Endothelial cell of umbilical vein (primary cell): Measurements from ENCODE around the gene SHOC2. TPM values are rescaled to one million over a fixed set of nuclear protein-coding genes. Genes with fewer than 3 reads are reported as not detected.

Experiments used
- BruUV-seq: library from RNA; stranded (reverse); fragments of 400-500 nt; replicated peaks from 2 replicates; lab custom pipeline; 2021; lab: Mats Ljungman, UMichigan
- CTCF ChIA-PET: fragments of 300-600, 350-600 bp; sonication (Branson Sonifier 250); formaldehyde crosslinking; loops from one replicate; lab custom pipeline; 2021; ENCODE audit warnings: antibody characterized with exemption, inconsistent platforms; lab: Charles Lee
- POLR2A ChIA-PET: fragments of 300-600, 350-600 bp; sonication (Branson Sonifier 250); formaldehyde crosslinking; loops from one replicate; lab custom pipeline; 2021; ENCODE audit warnings: antibody characterized with exemption, inconsistent platforms; lab: Charles Lee
- DNase-seq: peaks from one replicate; pipeline ENCODE4 v3.0.0-alpha.2; 2011; ENCODE audit warnings: low read depth, low spot score
- FAIRE-seq: peaks from 2 replicates; lab custom pipeline; 2011; peaks lifted over from hg19 to GRCh38; lab: Jason Lieb, UNC
- H2AFZ ChIP-seq: 2 replicates; pipeline ENCODE4 v1.6.0; 2012; ENCODE audit warnings: low read depth, low read length, control low read depth, inconsistent platforms
- H3K27ac ChIP-seq: 2 replicates; pipeline ENCODE4 v1.5.1; 2011; ENCODE audit warnings: low read depth, mild to moderate bottlenecking, control low read depth, low read length, moderate library complexity; ENCODE audit not compliant: insufficient read depth
- H3K27me3 ChIP-seq, 2 experiments: 2 replicates each; pipeline versions ENCODE4 v1.6.0 to v1.6.1; 2011; ENCODE audit warnings: low read length in 2 of 2, mixed read lengths in 1 of 2; ENCODE audit not compliant: control insufficient read depth in 2 of 2, insufficient read depth in 2 of 2
- H3K36me3 ChIP-seq, 2 experiments: 2 replicates in 1 of 2; 3 replicates in 1 of 2; pipeline ENCODE4 v1.5.1; 2011; ENCODE audit warnings: low read length in 2 of 2, mild to moderate bottlenecking in 1 of 2, moderate library complexity in 1 of 2; ENCODE audit not compliant: control insufficient read depth in 2 of 2, insufficient read depth in 2 of 2; ENCODE audit errors: extremely low read depth in 1 of 2
- H3K4me1 ChIP-seq: 3 replicates; pipeline ENCODE4 v1.5.1; 2011; ENCODE audit warnings: mild to moderate bottlenecking, low read length; ENCODE audit not compliant: control insufficient read depth, insufficient read depth; ENCODE audit errors: extremely low read depth
- H3K4me2 ChIP-seq: 2 replicates; pipeline ENCODE4 v1.6.1; 2011; ENCODE audit warnings: low read length, control low read depth, mixed read lengths; ENCODE audit not compliant: insufficient read depth
- H3K4me3 ChIP-seq, 3 experiments: fragments of 200-600 bp in 1 of 3; sonication (generic), shearing (Covaris generic) in 1 of 3; replicated peaks in 1 of 3; 2 replicates each; pipeline ENCODE4 v1.5.1; 2011 to 2016; ENCODE audit warnings: control low read depth in 3 of 3, low read length in 3 of 3, mild to moderate bottlenecking in 2 of 3, inconsistent platforms in 1 of 3, low read depth in 1 of 3, moderate library complexity in 1 of 3; ENCODE audit not compliant: insufficient read depth in 1 of 3
- H3K79me2 ChIP-seq: 2 replicates; pipeline ENCODE4 v1.6.0; 2012; ENCODE audit warnings: low read length, inconsistent platforms; ENCODE audit not compliant: control insufficient read depth, insufficient read depth
- H3K9ac ChIP-seq: replicated peaks from 2 replicates; pipeline ENCODE3; 2011; ENCODE audit warnings: low read length, control low read depth; ENCODE audit not compliant: insufficient read depth; ENCODE audit errors: extremely low read depth
- H3K9me1 ChIP-seq: replicated peaks from 3 replicates; pipeline ENCODE4 v1.6.0; 2011; ENCODE audit warnings: mild to moderate bottlenecking, low read length; ENCODE audit not compliant: control insufficient read depth, insufficient read depth; ENCODE audit errors: extremely low read depth
- H3K9me3 ChIP-seq: replicated peaks from 2 replicates; pipeline ENCODE4 v1.5.1; 2012; ENCODE audit warnings: low read length, inconsistent platforms; ENCODE audit not compliant: control insufficient read depth, insufficient read depth
- H4K20me1 ChIP-seq: replicated peaks from 2 replicates; pipeline ENCODE3; 2011; ENCODE audit warnings: mild to moderate bottlenecking, low read length; ENCODE audit not compliant: control insufficient read depth, insufficient read depth; ENCODE audit errors: extremely low read depth
- CTCF ChIP-seq, 2 donors: IDR thresholded peaks; 1 replicate in 1 of 2; 2 replicates in 1 of 2; pipeline ENCODE4 v1.5.1; 2011; ENCODE audit warnings: low read length in 2 of 2, mild to moderate bottlenecking in 2 of 2, moderate library complexity in 2 of 2, control low read depth in 1 of 2, inconsistent platforms in 1 of 2, low read depth in 1 of 2; ENCODE audit not compliant: insufficient read depth in 1 of 2; ENCODE audit errors: extremely low read depth in 1 of 2
- EZH2 ChIP-seq: IDR thresholded peaks from 2 replicates; pipeline ENCODE4 v1.6.1; 2012; ENCODE audit warnings: borderline replicate concordance, low read depth, mild to moderate bottlenecking, moderate library complexity, low read length, inconsistent platforms; ENCODE audit not compliant: severe bottlenecking
- JUN ChIP-seq: IDR thresholded peaks from 2 replicates; pipeline ENCODE4 v1.6.1; 2011; ENCODE audit warnings: borderline replicate concordance, low read depth; ENCODE audit not compliant: insufficient read length, insufficient read depth
- MAX ChIP-seq: IDR thresholded peaks from 2 replicates; pipeline ENCODE4 v1.6.1; 2011; ENCODE audit not compliant: insufficient read depth, insufficient read length
- MYC ChIP-seq: IDR thresholded peaks from one replicate; pipeline ENCODE4 v1.6.1; 2011; ENCODE audit warnings: mild to moderate bottlenecking, low read depth, low read length
- POLR2A ChIP-seq: IDR thresholded peaks from 2 replicates; pipeline ENCODE4 v1.6.1; 2012; ENCODE audit warnings: low read depth, mild to moderate bottlenecking, control low read depth, low read length
- dilution Hi-C: fragments of 300-500 bp; cut with MboI; formaldehyde crosslinking; loops from one replicate; pipeline ENCODE4 v1.15.0; 2019; ENCODE audit warnings: low sequenced_read_pairs; ENCODE audit not compliant: extremely low pct_ligation_motif_present
- intact Hi-C: fragments of 100-400 bp; cut with micrococcal nuclease; formaldehyde crosslinking; loops from one replicate; pipeline ENCODE4 v1.10.0; 2022
- polyA plus RNA-seq, 4 experiments: library from polyadenylated mRNA; depleted of rRNA in 3 of 4; stranded (reverse) in 3 of 4; unstranded in 1 of 4; fragments of >200 nt; gene quantifications; 2 replicates each; pipeline versions ENCODE4 v1.2.1 to v1.2.3, GENCODE V29; 2011 to 2012; ENCODE audit warnings: missing spikeins in 1 of 4
- total RNA-seq: library from RNA; stranded (reverse); gene quantifications from 2 replicates; pipeline ENCODE4 v1.2.3, GENCODE V29; 2021

The SHOC2 gene
- total and polyA plus RNA-seq, 2 donors (not counting 3 experiments of a cell fraction or from before 2014, with no cell fraction given) = 13.0 to 37.1 TPM

GRCh38 chr10:110870823-110871297, 48.5 kb upstream of the SHOC2 start:
- peak overlapping the region; percentile 99 for H3K4me2 ChIP-seq
- TF ChIP-seq MYC (no peak), CTCF (IDR thresholded peaks at IDR 0.05; ENCODE audit: extremely low read depth in 1 of 2, insufficient read depth in 1 of 2, low read depth in 1 of 2, low read length in 2 of 2) (no peak), POLR2A (no peak), MAX (no peak), EZH2 (no peak), JUN (no peak)
- POLR2A ChIA-PET = interaction anchor here (1.0 kb wide), 1 partner anchor 48 kb away, joined by 7 read pairs; the partner anchor contains the start of genes BBIP1 and SHOC2
- intact Hi-C loops (loop anchor here (1.0 to 5.0 kb wide), 4 partner anchors 48 to 564 kb away; partner anchors contain the start of genes BBIP1 and SHOC2), dilution Hi-C loops (no loop called here)
- peaks cover 21% of the 10 kb centered on the region for H3K4me1 ChIP-seq
- CTCF ChIA-PET = interaction anchor here (1.0 to 1.3 kb wide), 5 partner anchors 14 to 125 kb away, joined by 3 to 4 read pairs (median 3); no protein-coding TSS in a partner anchor
- no TSS peak for BruUV-seq
- H3K27ac ChIP-seq = peak overlapping the region; percentile 14
- no peaks in the 10 kb centered on the region for H3K9me3 ChIP-seq
- DNase-seq = peak; percentile 1
- peaks cover 8 to 10% of the 10 kb centered on the region in 2 experiments for H3K27me3 ChIP-seq
- H2AFZ ChIP-seq = peak overlapping the region; percentile 98
- no peaks in the 10 kb centered on the region for H3K9me1 ChIP-seq
- H3K4me3 ChIP-seq = peak overlapping the region in 1 of 3 experiments; percentile 85
- no peak for FAIRE-seq
- no peaks in the 10 kb centered on the region for H3K36me3 ChIP-seq
- H3K79me2 ChIP-seq = no peaks in the 10 kb centered on the region
- peak overlapping the region; percentile 54 for H3K9ac ChIP-seq
- no peaks in the 10 kb centered on the region for H4K20me1 ChIP-seq
